ENCODE measurements around the gene GNPAT. TPM values are rescaled to one million over a fixed set of nuclear protein-coding genes. Genes with fewer than 3 reads are reported as not detected.

GNPAT gene
- total RNA-seq, 1 experiment from 2014 or later, result 32.8 TPM

GRCh38 chr1:231248778-231249177, 7.8 kb downstream of the GNPAT start:
- Mint-ChIP-seq H3K27ac (no peak overlapping the region), H3K27me3 (ENCODE audit: low read depth) (no peaks in the 10 kb centered on the region), H3K4me3 (no peak overlapping the region), H3K4me1 (no peaks in the 10 kb centered on the region), H3K9me3 (no peaks in the 10 kb centered on the region), H3K36me3 (peaks cover 9% of the 10 kb centered on the region)
- POLR2A ChIA-PET, result no interaction called here
- TF ChIP-seq AR (CRISPR knock-in tag; IDR thresholded peaks at IDR 0.05), result no peak
- TF ChIP-seq, protein P1, sequence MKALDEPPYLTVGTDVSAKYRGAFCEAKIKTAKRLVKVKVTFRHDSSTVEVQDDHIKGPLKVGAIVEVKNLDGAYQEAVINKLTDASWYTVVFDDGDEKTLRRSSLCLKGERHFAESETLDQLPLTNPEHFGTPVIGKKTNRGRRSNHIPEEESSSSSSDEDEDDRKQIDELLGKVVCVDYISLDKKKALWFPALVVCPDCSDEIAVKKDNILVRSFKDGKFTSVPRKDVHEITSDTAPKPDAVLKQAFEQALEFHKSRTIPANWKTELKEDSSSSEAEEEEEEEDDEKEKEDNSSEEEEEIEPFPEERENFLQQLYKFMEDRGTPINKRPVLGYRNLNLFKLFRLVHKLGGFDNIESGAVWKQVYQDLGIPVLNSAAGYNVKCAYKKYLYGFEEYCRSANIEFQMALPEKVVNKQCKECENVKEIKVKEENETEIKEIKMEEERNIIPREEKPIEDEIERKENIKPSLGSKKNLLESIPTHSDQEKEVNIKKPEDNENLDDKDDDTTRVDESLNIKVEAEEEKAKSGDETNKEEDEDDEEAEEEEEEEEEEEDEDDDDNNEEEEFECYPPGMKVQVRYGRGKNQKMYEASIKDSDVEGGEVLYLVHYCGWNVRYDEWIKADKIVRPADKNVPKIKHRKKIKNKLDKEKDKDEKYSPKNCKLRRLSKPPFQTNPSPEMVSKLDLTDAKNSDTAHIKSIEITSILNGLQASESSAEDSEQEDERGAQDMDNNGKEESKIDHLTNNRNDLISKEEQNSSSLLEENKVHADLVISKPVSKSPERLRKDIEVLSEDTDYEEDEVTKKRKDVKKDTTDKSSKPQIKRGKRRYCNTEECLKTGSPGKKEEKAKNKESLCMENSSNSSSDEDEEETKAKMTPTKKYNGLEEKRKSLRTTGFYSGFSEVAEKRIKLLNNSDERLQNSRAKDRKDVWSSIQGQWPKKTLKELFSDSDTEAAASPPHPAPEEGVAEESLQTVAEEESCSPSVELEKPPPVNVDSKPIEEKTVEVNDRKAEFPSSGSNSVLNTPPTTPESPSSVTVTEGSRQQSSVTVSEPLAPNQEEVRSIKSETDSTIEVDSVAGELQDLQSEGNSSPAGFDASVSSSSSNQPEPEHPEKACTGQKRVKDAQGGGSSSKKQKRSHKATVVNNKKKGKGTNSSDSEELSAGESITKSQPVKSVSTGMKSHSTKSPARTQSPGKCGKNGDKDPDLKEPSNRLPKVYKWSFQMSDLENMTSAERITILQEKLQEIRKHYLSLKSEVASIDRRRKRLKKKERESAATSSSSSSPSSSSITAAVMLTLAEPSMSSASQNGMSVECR (CRISPR knock-in tag; IDR thresholded peaks at IDR 0.05; ENCODE audit: borderline replicate concordance), result no peak
- TF ChIP-seq, protein P2, sequence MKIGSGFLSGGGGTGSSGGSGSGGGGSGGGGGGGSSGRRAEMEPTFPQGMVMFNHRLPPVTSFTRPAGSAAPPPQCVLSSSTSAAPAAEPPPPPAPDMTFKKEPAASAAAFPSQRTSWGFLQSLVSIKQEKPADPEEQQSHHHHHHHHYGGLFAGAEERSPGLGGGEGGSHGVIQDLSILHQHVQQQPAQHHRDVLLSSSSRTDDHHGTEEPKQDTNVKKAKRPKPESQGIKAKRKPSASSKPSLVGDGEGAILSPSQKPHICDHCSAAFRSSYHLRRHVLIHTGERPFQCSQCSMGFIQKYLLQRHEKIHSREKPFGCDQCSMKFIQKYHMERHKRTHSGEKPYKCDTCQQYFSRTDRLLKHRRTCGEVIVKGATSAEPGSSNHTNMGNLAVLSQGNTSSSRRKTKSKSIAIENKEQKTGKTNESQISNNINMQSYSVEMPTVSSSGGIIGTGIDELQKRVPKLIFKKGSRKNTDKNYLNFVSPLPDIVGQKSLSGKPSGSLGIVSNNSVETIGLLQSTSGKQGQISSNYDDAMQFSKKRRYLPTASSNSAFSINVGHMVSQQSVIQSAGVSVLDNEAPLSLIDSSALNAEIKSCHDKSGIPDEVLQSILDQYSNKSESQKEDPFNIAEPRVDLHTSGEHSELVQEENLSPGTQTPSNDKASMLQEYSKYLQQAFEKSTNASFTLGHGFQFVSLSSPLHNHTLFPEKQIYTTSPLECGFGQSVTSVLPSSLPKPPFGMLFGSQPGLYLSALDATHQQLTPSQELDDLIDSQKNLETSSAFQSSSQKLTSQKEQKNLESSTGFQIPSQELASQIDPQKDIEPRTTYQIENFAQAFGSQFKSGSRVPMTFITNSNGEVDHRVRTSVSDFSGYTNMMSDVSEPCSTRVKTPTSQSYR (CRISPR knock-in tag; IDR thresholded peaks at IDR 0.05), result no peak
- TF ChIP-seq, protein P3, sequence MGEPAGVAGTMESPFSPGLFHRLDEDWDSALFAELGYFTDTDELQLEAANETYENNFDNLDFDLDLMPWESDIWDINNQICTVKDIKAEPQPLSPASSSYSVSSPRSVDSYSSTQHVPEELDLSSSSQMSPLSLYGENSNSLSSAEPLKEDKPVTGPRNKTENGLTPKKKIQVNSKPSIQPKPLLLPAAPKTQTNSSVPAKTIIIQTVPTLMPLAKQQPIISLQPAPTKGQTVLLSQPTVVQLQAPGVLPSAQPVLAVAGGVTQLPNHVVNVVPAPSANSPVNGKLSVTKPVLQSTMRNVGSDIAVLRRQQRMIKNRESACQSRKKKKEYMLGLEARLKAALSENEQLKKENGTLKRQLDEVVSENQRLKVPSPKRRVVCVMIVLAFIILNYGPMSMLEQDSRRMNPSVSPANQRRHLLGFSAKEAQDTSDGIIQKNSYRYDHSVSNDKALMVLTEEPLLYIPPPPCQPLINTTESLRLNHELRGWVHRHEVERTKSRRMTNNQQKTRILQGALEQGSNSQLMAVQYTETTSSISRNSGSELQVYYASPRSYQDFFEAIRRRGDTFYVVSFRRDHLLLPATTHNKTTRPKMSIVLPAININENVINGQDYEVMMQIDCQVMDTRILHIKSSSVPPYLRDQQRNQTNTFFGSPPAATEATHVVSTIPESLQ (CRISPR knock-in tag; IDR thresholded peaks at IDR 0.05), result no peak
- peak; percentile 86 for TF ChIP-seq GABPB1 (CRISPR knock-in tag; IDR thresholded peaks at IDR 0.05)
- CTCF ChIA-PET, result no interaction called here
- DNase-seq (ENCODE audit: low spot score) (no peak), ATAC-seq (no peak)

GRCh38 chr1:231252336-231252735, 11.3 kb downstream of the GNPAT start:
- Mint-ChIP-seq H3K4me1 (no peaks in the 10 kb centered on the region), H3K4me3 (no peak overlapping the region), H3K27me3 (ENCODE audit: low read depth) (no peaks in the 10 kb centered on the region), H3K36me3 (peaks cover 16% of the 10 kb centered on the region), H3K27ac (no peak overlapping the region), H3K9me3 (no peaks in the 10 kb centered on the region)
- ChIA-PET POLR2A (no interaction called here), CTCF (interaction anchor here (0.9 kb wide), 1 partner anchor 38 kb away, joined by 3 read pairs; no protein-coding TSS in a partner anchor)
- ATAC-seq (peak; percentile 63), DNase-seq (ENCODE audit: low spot score) (no peak)
- TF ChIP-seq ERG (CRISPR knock-in tag; IDR thresholded peaks at IDR 0.05) (no peak), GABPB1 (CRISPR knock-in tag; IDR thresholded peaks at IDR 0.05) (no peak), ZMAT4 (CRISPR knock-in tag; IDR thresholded peaks at IDR 0.05) (no peak), FOXP1 (CRISPR knock-in tag; IDR thresholded peaks at IDR 0.05; ENCODE audit: borderline replicate concordance) (no peak), ZSCAN18 (CRISPR knock-in tag; IDR thresholded peaks at IDR 0.05) (no peak), KAT7 (CRISPR knock-in tag; IDR thresholded peaks at IDR 0.05; ENCODE audit: borderline replicate concordance) (no peak), TP53 (CRISPR knock-in tag; IDR thresholded peaks at IDR 0.05) (no peak), MYBL2 (CRISPR knock-in tag; IDR thresholded peaks at IDR 0.05) (no peak), CREM (CRISPR knock-in tag; IDR thresholded peaks at IDR 0.05) (no peak)
- TF ChIP-seq, protein P3 (CRISPR knock-in tag; IDR thresholded peaks at IDR 0.05), result no peak
